ENCODE data around the gene NUP93.

The NUP93 gene

DNA sequence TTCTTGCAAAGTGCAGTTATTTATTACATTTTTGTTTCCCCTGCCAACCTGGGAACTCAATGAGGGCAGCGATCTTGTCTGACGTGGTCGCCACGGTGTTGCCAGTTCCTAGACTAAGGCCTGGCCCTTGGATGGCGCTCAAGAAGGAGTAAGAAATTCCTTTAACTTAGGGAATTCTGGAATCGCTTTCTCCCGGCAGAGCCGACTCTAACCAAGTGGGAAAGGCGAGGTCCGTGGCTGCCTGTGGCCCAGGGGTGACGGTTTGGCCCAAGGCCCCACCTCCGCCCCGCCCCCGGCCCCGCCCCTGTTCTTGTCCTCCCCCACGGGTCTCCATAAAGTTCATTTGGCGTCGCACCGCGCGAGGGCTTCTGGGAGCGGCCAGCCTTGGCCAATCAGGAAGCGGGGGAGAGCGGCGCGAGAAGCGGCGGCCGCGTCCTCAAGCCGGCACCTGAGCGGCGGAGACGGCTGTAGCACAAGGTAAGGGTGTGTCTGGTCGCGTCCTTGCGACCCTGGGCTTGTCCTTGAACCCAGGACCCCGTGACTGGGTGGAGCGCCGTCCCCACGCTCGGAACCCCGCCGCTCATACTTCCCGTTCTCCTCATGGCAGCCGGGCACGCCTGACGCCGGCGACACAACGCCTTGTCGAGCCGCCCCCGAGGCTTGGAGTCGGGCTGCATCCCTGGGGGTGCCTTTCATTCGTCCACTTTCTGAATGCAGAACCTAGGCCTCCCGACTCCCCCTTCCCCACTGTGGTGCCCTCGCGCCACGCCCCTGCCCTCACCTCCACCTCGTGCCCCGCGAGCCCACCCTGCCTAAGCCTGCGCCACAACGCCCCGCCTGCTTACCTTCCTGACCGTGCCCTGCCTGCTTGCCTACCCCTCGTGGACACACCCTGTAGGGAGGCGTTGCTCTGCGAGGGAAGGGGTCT is at the start of gene NUP93:
Gene NUP93, plus strand, starts transcription at position 395 of the 928 bp plus-strand sequence. CDS start 18,119 bp downstream, outside the sequence.
- Mint-ChIP-seq H3K27me3 (no peaks in the 10 kb centered on the region), H3K27ac (peak within 1 kb of the TSS; percentile 68), H3K9me3 (no peaks in the 10 kb centered on the region), H3K4me3 (no peak within 1 kb of the TSS), H3K36me3 (no peaks in the 10 kb centered on the region), H3K4me1 (peaks cover 13% of the 10 kb centered on the region)
- CTCF ChIA-PET, result interaction anchor here (0.8 kb wide), 2 partner anchors 101 to 292 kb away, joined by 4 to 5 read pairs; no protein-coding TSS in a partner anchor
- DNase-seq, result peak; percentile 94

DNA sequence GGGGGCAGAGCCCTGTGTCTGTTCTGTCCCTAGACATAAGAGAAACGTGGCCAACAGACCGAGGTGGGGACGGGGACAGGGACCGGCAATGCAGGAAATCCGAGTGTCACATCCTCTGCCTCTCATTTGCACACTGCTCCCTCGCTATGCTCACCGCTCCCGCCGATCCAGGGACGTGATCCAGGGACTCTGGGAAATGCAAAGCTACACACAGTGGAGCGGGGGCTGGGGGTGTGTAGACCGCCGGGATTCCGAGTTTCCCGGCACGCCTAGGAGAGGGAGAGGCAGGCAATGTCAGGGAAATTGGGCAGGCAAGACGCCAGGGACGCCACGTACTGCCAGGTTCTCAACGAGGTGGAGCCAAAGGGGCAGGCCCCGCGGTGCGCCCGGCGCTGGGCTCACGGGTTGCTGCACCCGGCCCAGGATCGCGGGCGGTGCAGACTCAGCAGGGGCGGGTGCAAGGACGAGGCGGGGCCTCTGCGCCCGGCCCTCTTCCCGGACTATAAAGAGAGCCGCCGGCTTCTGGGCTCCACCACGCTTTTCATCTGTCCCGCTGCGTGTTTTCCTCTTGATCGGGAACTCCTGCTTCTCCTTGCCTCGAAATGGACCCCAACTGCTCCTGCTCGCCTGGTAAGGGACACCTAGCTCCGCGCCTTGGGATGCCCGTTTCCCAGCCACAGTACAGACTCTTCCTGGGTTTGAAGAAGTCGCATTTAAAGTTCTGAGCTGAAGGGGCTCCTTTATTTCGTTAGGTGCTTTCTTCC is 47.8 kb upstream of the NUP93 start, which contains the start of gene MT1X:
Gene MT1X, plus strand, starts transcription at position 532 of the 764 bp plus-strand sequence. Its CDS starts 71 bp downstream, at position 603.
- H3K27ac Mint-ChIP-seq, result peak within 1 kb of the TSS; percentile 97
- peak within 1 kb of the TSS; percentile 94 for H3K4me3 Mint-ChIP-seq
- CTCF ChIA-PET, result interaction anchor here (0.9 to 1.8 kb wide), 5 partner anchors 8 to 113 kb away, joined by 3 to 7 read pairs (median 4); no protein-coding TSS in a partner anchor
- H3K27me3 Mint-ChIP-seq, result peaks cover 5% of the 10 kb centered on the region
- H3K9me3 Mint-ChIP-seq, result peaks cover 3% of the 10 kb centered on the region
- H3K36me3 Mint-ChIP-seq, result peaks cover 14% of the 10 kb centered on the region
- DNase-seq, result peak; percentile 95
- peaks cover 29% of the 10 kb centered on the region for H3K4me1 Mint-ChIP-seq

DNA sequence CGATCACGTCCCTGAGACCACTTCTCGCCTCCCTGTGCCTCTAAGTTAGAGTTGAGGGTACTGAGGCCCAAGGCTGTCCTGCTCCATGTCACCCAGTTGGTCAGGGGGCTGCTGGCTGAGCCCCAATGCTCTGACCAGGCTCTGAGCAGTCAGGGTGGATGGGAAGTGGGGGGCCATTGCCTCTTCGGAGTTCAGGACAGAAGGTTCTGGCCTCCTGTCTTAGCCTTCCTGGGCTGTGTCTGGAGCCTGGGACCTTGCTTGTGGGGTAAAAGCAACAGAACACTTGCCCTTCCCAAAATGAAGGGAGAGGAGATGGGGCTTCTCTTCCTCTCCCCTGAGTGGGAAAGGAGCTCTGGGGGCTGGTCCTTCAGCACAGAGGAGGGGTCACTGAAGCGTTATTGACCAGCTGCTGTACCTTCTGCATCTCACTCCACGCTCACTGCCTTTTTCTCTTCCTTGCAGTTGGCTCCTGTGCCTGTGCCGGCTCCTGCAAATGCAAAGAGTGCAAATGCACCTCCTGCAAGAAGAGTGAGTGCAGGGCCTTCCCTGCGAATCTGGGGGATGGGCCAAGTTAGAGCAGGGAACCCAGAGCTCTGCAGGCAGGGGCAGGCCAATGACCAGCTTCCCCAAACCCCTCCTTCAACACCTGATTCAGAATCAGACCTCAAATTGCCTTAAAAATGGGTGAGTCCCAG is 47.1 kb upstream of the NUP93 start:
- H3K4me3 Mint-ChIP-seq, result peak overlapping the region; percentile 94
- H3K27ac Mint-ChIP-seq, result peak overlapping the region; percentile 97
- H3K27me3 Mint-ChIP-seq, result no peaks in the 10 kb centered on the region
- H3K9me3 Mint-ChIP-seq, result peaks cover 3% of the 10 kb centered on the region
- peaks cover 14% of the 10 kb centered on the region for H3K36me3 Mint-ChIP-seq
- peak; percentile 32 for DNase-seq
- CTCF ChIA-PET, result interaction anchor here (0.9 to 1.8 kb wide), 6 partner anchors 9 to 112 kb away, joined by 3 to 7 read pairs (median 4); no protein-coding TSS in a partner anchor
- peaks cover 29% of the 10 kb centered on the region for H3K4me1 Mint-ChIP-seq

DNA sequence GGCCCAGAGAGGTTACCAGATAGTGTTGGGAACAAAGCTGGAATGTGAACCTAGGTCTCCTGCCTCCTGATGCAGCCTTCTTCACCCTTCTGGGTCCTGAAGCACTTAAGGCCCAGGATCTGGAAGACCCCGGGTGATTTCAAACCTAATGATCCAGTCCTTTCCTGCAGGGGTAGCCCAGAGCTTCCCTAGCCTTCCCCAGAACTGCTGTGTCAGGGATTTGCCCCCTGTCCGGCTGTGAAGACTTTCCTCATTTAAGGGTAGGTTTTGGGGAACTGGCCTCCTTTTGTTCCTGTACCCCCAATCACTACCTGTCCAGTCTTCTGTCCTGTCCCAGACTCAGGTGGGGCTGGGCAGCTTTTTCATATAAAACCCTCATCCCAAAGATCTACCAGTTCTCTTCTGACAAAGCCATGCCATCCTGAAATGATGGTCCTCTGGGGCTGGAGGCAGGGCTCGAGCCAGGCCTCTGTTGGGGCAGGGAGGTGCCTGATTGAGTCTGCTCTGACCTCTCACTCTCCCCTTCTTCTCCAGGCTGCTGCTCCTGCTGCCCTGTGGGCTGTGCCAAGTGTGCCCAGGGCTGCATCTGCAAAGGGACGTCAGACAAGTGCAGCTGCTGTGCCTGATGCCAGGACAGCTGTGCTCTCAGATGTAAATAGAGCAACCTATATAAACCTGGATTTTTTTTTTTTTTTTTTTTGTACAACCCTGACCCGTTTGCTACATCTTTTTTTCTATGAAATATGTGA is 46.3 kb upstream of the NUP93 start:
- no peak for DNase-seq
- Mint-ChIP-seq H3K27me3 (peaks cover 2% of the 10 kb centered on the region), H3K4me1 (peaks cover 29% of the 10 kb centered on the region), H3K4me3 (peak overlapping the region; percentile 94), H3K27ac (peak overlapping the region; percentile 58), H3K36me3 (peaks cover 14% of the 10 kb centered on the region), H3K9me3 (peaks cover 3% of the 10 kb centered on the region)
- CTCF ChIA-PET, result interaction anchor here (0.9 to 1.8 kb wide), 6 partner anchors 10 to 107 kb away, joined by 3 to 7 read pairs (median 4); no protein-coding TSS in a partner anchor

DNA sequence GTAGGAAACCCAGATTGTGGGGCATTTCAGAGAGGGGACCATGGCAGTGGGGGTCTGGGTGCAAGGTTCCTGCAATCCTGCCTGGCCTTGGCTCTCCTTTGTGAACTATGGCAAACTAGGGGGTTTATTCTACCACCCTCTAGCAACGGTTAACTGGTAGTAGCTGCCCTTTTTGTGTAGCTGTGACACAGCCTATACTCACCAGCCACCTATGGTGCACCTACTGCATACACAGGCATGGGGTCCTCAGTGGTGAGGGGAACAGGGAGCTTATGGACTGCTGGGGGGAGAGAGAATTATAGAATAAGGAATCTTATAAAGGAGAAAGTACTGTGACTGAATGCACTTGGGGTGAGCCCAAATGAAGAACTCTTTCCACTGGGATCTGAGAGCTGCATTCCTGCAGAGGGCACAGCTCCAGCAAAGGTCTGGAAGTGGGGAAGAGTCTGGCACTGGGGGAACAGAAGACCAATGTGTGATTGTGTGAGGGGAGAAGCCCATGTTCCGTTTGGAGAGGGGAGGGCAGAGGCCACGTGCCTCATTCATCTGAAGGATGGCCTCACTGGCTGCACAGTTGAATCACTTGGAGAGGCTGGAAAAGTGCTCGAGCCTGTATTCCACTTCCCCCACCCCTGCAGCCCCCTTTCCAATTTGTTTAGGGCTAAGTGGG is 45.5 kb upstream of the NUP93 start:
- CTCF ChIA-PET, result interaction anchor here (1.0 to 2.0 kb wide), 3 partner anchors 11 to 84 kb away, joined by 3 to 5 read pairs (median 4); no protein-coding TSS in a partner anchor
- Mint-ChIP-seq H3K9me3 (peaks cover 3% of the 10 kb centered on the region), H3K4me3 (peak overlapping the region; percentile 94), H3K36me3 (peaks cover 14% of the 10 kb centered on the region), H3K4me1 (peaks cover 29% of the 10 kb centered on the region), H3K27ac (no peak overlapping the region), H3K27me3 (peaks cover 10% of the 10 kb centered on the region)
- DNase-seq, result no peak

DNA sequence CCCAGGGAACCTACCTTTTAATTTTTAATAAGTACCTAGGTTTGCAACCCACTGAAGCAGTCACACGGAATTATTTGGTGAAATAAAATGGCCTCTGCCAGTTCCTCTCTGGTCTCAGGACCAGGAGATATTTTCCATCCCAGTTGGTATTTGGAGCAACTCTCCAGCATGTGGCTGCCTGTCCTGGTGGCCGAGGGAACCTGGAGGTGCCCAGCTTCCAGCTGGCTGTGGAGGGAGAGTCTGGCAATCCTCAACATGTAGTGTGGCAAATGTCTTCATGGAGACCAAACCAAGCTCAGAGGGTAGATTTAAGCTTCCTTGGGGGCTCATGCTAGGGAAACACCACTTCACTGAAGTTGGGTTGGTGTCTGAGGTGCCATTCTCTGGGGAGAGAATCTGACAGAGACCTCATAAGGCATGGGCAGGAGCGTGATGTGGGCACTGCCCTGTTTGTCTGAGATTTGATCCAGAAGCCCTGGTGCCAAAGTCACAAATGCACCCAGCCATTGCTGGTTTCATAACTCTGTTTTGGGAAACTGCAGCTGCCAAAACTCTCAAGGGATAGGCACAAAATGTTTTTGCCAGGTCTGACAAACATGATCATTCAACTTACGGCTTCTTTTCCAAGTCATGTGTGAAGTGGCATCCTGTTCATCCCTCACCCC is 44.9 kb upstream of the NUP93 start:
- CTCF ChIA-PET, result interaction anchor here (1.0 to 2.0 kb wide), 3 partner anchors 11 to 85 kb away, joined by 3 to 5 read pairs (median 4); no protein-coding TSS in a partner anchor
- H3K36me3 Mint-ChIP-seq, result peaks cover 14% of the 10 kb centered on the region
- no peak overlapping the region for H3K27ac Mint-ChIP-seq
- peaks cover 3% of the 10 kb centered on the region for H3K9me3 Mint-ChIP-seq
- peaks cover 29% of the 10 kb centered on the region for H3K4me1 Mint-ChIP-seq
- H3K27me3 Mint-ChIP-seq, result peaks cover 17% of the 10 kb centered on the region
- no peak for DNase-seq
- no peak overlapping the region for H3K4me3 Mint-ChIP-seq

DNA sequence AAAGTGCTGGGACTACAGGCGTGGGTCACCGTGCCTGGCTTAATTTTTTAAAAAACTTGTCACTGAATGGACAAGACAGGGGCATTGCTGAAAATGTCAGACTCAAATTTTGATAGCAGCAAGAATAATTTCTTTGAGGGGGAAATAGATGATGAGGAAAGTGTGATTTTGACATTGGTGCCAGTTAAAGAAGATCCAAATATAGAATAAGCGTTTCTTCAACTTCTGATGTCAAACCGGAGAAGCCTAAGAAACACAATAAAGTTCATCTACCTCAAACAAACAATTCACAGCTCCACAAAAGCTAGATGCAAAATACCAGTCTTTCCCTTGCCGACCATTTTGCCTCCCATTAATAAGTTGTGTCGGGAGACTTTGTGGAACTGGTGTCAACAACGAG is 43.2 kb upstream of the NUP93 start:
- no peak for DNase-seq
- Mint-ChIP-seq H3K4me3 (no peak overlapping the region), H3K9me3 (peaks cover 3% of the 10 kb centered on the region), H3K27ac (no peak overlapping the region), H3K27me3 (peaks cover 31% of the 10 kb centered on the region), H3K36me3 (peaks cover 14% of the 10 kb centered on the region), H3K4me1 (peaks cover 17% of the 10 kb centered on the region)
- CTCF ChIA-PET, result no interaction called here

DNA sequence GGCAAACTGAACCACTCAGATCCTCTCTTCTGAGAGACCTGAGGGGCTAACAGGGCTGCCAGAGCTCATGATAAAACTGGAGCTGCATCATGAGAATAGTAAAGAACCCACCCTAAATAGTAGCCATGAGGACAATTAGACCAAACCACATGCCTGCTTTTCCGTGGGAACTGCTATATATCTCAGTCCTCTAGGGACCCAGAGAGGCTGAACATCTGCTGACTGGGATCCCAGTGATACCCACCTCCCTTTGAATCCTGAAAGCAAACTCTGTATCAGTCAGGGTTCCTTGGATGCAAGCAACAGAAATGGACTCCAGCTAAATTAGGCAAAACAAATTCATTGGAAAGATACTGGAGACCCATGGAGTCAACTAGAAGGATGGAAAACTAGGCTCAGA is 41.2 kb upstream of the NUP93 start:
- peaks cover 33% of the 10 kb centered on the region for H3K27me3 Mint-ChIP-seq
- peaks cover 6% of the 10 kb centered on the region for H3K4me1 Mint-ChIP-seq

DNA sequence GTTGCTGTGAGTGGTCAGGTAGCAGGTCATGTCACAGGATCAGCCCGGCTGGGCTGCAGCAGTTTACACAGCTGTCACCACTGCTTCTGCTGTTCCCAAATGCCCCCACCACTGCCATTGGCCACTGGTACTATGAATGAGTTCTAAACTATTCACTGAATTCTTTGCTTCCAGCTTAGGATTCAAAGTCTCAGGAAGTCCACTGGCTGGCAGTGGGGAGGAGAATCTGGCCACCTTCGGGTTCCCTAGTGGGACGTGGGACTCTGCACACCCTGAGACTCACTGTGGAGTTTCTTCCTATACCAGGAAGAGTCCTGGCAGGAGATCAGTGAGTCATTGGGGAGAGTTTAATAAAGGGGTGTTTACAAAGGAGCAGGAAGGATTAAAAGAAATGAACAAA is 40.8 kb upstream of the NUP93 start:
- peaks cover 9% of the 10 kb centered on the region for H3K36me3 Mint-ChIP-seq
- H3K27me3 Mint-ChIP-seq, result peaks cover 33% of the 10 kb centered on the region
- DNase-seq, result no peak
- peaks cover 3% of the 10 kb centered on the region for H3K9me3 Mint-ChIP-seq
- H3K4me1 Mint-ChIP-seq, result peaks cover 1% of the 10 kb centered on the region
- H3K27ac Mint-ChIP-seq, result no peak overlapping the region
- H3K4me3 Mint-ChIP-seq, result no peak overlapping the region
- CTCF ChIA-PET, result interaction anchor here (1.9 kb wide), 1 partner anchor 13 kb away, joined by 5 read pairs; no protein-coding TSS in a partner anchor

More for the DNA sequence above, 41.2 kb upstream of the NUP93 start:
- DNase-seq, result no peak
- no peak overlapping the region for H3K27ac Mint-ChIP-seq
- peaks cover 3% of the 10 kb centered on the region for H3K9me3 Mint-ChIP-seq
- CTCF ChIA-PET, result interaction anchor here (1.9 kb wide), 1 partner anchor 13 kb away, joined by 5 read pairs; no protein-coding TSS in a partner anchor
- H3K4me3 Mint-ChIP-seq, result no peak overlapping the region
- peaks cover 12% of the 10 kb centered on the region for H3K36me3 Mint-ChIP-seq

DNA sequence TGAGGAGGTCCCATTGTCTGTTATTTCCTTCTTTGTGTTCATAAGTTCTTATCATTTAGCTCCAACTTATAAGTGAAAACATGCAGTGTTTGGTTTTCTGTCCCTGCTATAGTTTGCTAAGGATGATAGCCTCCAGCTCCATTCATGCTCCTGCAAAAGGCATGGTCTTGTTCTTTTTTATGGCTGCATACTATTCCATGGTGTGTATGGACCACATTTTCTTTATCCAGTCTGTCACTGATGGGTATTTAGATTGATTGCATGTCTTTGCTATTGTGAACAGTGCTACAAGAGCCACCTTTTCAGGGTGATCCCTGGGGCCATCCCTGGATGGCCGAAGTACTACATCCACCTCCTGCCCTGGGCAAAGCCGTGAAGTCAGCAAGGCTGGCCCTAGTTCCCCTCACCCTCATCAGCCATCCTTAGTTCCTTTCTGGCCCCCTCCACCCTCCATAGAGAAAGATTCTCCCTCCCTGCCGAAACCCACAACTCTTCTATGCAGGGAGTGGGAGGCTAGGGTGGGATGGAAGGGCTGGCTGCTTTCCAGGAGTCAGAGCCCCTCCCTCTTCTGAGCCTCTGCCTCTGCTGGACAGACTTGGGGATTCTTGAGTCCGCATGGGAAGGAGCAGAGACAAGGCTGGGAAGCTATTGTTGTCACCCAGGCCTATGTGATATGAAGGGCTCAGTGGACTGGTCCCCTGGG is 39.4 kb upstream of the NUP93 start:
- H3K9me3 Mint-ChIP-seq, result peaks cover 3% of the 10 kb centered on the region
- no peak overlapping the region for H3K27ac Mint-ChIP-seq
- peaks cover 38% of the 10 kb centered on the region for H3K27me3 Mint-ChIP-seq
- CTCF ChIA-PET, result no interaction called here
- peaks cover 3% of the 10 kb centered on the region for H3K36me3 Mint-ChIP-seq
- no peaks in the 10 kb centered on the region for H3K4me1 Mint-ChIP-seq
- DNase-seq, result no peak
- no peak overlapping the region for H3K4me3 Mint-ChIP-seq

DNA sequence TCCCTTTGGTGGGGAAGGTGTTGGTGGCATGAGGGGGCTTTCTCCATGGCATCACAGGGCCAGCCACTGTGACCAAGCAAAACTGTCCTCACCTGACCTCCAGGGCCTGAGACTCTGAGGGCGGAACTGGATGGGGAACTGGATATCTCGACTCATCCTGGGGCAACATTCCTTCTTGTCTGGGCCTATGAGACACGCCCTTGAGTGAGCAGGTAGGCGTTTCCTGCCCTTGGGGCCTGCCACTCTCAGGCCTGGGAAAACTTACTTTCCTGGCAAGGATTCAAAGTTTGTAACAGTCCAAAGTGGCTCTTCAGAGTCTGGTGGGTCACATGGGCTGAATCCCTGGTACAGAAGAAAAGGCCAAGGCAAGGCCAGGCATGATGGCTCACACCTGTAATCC is 38.0 kb upstream of the NUP93 start:
- Mint-ChIP-seq H3K4me3 (no peak overlapping the region), H3K27ac (no peak overlapping the region), H3K4me1 (no peaks in the 10 kb centered on the region), H3K36me3 (no peaks in the 10 kb centered on the region), H3K27me3 (peaks cover 43% of the 10 kb centered on the region), H3K9me3 (no peaks in the 10 kb centered on the region)
- CTCF ChIA-PET, result interaction anchor here (0.7 kb wide), 1 partner anchor 15 kb away, joined by 3 read pairs; no protein-coding TSS in a partner anchor
- DNase-seq, result no peak

DNA sequence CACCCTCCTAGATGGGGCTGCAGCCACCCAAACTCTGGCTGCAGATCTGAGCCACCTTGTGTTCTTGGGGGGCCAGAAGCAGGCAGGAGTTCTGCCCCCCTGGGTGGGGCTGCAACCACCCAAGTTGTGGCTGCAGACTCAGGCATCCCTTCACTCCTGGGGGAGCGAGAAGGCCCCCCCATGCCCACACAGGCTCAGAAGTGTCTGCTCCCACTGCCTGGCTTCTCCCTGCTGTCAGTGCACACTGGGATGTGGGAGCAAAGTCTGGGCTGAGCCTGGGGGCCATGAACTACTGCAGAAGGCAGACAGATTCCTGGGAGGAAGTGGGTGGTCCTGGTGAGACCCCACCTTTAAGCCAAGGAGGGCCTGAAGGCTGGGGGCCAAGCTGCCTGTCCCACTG is 34.7 kb upstream of the NUP93 start:
- CTCF ChIA-PET, result no interaction called here
- H3K27ac Mint-ChIP-seq, result no peak overlapping the region
- no peak overlapping the region for H3K4me3 Mint-ChIP-seq
- H3K27me3 Mint-ChIP-seq, result peaks cover 41% of the 10 kb centered on the region
- DNase-seq, result no peak
- H3K4me1 Mint-ChIP-seq, result no peaks in the 10 kb centered on the region
- no peaks in the 10 kb centered on the region for H3K9me3 Mint-ChIP-seq
- no peaks in the 10 kb centered on the region for H3K36me3 Mint-ChIP-seq
